HG03108 (cell line): ENCODE data around the gene ZNF470.

Source experiments
- ATAC-seq: cut with Tn5 transposase; IDR thresholded peaks from one replicate; pipeline ENCODE4 v1.9.1; 2021; ENCODE audit warnings: moderate library complexity; ENCODE audit not compliant: unreplicated experiment

ZNF470 gene

DNA sequence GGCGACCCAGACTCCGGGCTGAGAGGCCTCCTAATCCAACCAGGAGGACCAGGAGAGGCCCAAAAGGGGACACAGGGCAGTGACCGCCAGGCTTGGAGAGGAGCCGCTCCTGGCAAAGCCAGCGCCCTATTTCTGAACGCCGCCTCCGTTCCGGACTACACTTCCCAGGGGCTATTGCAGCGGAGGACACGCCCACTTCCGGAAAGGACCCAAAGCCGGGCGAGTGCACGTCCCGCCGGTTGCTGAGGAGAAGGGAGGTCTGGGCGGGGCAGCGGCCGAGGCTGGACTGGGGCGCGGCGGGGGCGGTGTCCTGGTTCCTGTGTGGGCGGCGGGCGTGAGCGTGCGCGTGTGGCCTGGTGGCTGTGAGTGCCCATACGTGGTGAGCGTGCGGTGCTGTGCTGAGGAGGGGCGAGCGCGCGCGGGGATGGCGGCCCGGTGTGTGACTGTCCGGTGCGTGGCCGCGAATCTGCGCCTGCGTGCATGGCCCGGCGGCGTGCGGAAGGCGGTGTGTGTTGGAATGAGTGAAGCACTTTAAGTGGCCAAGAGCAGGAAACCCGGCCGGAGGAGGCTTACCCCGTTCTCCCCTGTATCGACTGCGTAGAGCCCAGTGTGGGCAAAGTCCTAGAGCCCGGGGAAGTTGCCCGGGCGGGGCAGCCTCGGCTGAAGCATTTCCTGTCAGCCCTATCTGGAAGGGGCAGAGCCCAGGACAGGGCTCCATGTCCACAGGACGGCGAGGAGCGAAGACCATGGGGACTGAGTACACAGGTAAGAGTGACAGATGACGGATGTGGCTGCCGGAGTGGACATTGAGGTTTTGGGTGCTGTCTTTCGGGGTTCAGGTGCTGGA, at the start of gene ZNF470:
ZNF470 (plus strand) TSS at position 195 of the 847 bp plus-strand sequence. CDS start 2,844 bp downstream, outside the sequence.
- peak; percentile 95 for ATAC-seq

DNA sequence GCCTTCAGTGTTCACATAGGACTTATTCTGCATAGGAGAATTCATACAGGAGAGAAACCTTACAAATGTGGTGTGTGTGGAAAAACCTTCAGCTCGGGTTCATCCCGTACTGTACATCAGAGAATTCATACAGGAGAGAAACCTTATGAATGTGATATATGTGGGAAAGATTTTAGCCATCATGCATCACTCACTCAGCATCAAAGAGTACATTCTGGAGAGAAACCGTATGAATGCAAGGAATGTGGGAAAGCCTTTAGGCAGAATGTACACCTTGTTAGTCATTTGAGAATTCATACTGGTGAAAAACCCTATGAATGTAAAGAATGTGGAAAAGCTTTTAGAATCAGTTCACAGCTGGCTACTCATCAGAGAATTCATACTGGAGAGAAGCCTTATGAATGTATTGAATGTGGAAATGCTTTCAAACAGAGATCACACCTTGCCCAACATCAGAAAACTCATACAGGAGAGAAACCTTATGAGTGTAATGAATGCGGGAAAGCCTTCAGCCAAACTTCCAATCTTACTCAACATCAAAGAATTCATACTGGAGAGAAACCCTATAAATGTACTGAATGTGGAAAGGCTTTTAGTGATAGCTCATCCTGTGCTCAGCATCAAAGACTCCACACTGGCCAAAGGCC, 41.9 kb upstream of the ZNF470 start:
- no peak for ATAC-seq

DNA sequence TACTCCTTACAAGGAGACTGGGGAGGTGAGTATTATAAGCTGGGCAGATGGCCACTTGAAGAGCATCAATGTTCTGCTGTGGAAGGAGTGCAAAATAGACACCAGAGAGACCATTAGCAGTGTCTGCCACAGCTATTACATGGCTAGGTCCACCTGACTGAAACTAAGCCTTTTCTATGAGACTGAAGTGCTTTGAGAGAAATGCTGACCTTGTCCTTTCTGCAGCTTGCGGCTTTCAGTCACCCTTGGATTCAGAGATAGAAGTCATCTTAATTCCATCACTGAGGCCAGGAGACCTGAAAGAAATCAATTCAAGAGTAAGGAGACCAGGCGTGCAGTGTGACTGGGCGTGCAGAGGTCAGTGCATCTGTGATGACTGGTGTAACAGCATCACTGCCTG, 29.8 kb upstream of the ZNF470 start:
- ATAC-seq = no peak

DNA sequence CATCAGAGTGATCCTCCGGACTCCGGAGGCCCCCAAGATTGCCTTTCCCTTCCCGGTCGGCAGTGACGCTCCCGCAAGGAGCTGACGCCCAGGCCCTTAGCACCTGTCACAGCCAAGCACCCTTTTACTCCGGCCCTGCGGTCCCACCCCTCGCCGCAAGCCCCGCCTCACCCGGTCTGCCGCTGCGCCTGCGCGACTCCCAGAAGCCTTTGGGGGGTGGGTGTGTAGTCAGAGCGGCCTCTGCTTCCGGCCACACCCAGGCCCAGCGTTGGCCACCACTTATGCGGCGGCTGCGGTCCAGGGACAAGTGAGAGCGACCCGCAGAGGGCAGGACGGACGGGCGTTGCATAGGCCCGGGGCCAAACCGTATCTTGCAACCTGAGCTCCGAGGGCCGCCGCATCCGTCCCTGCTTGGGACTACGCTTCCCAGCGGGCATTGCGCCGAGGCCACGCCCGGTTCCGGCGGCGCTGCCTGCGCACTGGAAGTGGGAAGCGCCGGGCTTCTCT, 29.0 kb upstream of the ZNF470 start:
- ATAC-seq = peak; percentile 71

DNA sequence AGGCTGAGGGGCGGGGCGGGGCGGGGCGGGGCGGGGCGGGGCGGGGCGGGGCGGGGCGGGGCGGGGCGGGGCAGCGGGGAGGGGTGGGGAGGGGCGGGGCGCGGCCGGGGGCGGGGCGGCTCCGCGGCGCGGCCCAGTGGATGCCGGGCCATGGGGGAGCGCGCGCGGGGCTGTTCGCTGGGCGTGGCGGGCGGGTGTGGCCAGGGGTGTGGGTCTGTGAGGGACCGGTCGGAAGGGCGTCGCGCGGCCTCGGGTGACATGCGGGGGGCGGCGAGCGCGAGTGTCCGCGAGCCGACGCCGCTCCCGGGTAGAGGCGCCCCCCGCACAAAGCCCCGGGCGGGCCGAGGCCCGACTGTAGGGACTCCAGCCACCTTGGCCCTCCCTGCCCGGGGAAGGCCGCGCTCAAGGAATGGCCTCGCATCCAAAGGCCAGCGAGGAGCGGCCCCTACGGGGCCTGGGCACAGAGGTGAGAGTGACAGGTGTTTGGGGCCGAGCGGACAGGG, 28.5 kb upstream of the ZNF470 start, which contains the start of gene ZFP28:
ZFP28 (plus strand) TSS at position 188 of the 503 bp plus-strand sequence; CDS start at position 259, 71 bp downstream.
- peak; percentile 41 for ATAC-seq

DNA sequence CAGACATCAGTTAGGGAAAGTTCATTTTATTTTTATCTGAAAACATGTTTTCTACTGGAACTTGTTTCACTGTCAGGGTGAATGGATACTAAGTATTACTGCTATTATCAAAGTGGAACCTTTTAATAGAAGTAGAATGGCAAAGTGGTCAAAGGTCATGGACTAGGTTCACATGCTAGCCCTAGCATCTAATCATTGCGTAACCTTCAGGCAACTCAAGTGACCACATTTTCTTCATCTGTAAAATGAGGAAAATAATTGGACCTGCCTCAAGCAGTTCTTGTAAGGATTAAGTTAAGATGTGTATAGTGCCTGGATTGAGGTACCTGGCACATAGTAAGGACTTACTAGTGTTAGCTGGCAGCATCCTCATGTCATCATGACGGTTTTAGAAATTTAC, 23.5 kb upstream of the ZNF470 start:
- ATAC-seq = no peak

DNA sequence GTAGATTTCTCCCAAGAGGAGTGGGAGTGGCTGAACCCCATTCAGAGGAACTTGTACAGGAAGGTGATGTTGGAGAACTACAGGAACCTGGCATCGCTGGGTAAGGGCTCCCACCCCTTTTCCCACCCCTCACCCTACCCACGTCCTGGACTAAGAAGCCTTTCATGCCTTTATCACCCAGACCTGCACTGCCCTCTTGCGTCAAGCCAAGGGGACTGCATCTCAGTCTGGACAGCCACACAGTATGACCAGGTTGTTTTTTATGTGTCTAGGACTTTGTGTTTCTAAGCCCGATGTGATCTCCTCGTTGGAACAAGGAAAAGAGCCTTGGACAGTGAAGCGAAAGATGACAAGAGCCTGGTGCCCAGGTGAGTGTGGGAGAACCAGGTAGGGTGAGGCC, 19.7 kb upstream of the ZNF470 start:
- ATAC-seq = no peak

DNA sequence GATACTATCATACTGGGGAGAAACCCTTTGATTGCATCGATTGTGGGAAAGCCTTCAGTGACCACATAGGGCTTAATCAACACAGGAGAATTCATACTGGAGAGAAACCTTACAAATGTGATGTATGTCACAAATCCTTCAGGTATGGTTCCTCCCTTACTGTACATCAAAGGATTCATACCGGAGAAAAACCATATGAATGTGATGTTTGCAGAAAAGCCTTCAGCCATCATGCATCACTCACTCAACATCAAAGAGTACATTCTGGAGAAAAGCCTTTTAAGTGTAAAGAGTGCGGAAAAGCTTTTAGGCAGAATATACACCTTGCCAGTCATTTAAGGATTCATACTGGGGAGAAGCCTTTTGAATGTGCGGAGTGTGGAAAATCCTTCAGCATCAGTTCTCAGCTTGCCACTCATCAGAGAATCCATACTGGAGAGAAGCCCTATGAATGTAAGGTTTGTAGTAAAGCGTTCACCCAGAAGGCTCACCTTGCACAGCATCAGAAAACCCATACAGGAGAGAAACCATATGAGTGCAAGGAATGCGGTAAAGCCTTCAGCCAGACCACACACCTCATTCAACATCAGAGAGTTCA, 12.9 kb upstream of the ZNF470 start:
- ATAC-seq = no peak

DNA sequence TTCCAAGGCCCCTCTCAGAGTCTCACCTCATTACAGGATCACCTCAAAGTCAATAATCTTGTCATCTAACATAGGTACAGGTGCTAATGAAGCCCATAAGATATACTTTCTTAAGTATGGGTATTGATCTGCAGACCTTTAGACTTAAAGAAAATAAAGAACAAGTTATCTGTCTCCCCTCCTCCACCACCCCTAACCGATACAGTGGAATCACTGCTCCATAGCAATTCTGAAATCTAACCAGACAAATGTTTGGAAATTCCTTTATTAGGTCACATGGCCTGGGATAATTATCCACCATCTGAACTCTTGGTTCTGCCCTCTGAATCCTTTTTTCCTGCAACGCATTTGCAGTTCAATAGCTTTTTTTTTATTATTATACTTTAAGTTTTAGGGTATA, 4.5 kb upstream of the ZNF470 start:
- ATAC-seq = no peak

DNA sequence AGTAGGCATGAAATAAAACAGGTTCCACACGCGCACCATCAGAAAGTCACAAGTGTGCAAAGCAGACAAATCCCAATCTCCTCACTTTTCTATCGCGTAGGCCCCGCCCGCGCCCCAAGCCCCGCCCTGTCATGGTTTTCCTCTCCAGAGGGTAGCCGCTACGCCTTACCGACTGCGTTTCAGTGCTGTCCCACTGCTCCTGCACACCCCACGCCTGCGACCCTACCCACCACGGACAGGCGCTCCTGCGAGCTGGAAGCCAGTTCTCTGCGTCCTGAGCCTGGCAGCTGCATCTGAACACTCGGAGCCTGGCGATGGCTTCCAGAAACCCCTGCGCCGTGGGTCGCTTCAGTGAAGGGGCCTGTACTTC, 379 bp upstream of the ZNF470 start:
- peak; percentile 11 for ATAC-seq

DNA sequence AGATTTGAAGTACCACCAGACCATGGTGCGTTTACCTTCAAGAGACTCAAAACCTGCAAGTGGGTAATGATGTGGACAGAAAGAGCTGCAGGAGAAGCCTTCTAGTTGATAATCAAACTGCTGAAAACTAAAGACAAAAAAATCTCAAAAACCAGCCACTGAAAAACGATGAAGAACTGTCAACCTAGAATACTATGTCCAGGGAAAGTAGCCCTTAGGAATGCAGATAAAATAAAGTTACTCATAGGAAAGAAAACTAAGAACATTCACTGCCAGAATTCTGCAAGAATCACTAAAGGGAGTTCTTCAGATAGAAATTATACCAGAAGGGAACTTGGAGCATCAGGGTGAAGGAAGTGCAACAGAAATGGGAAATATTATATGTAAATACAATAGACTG, 5.3 kb downstream of the ZNF470 start:
- no peak for ATAC-seq

DNA sequence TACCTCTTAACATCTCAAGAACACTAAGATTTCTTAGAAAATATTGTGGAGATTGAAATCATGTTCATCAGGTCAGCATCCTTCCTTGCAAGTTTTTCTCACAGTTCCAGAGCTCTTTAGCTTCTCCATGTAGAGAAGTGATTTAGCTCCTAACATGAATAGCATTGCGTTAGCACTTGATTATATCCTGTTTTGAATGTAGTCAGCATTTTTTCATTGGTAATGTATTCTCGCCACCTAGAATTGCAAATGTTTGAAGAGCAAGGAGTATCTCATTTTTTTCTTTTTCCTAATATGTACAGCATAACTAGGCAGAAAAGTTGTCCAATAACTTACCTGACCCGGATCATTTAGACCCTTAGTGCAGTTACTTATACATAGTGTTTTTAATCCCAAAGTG, 6.6 kb downstream of the ZNF470 start:
- ATAC-seq = no peak

DNA sequence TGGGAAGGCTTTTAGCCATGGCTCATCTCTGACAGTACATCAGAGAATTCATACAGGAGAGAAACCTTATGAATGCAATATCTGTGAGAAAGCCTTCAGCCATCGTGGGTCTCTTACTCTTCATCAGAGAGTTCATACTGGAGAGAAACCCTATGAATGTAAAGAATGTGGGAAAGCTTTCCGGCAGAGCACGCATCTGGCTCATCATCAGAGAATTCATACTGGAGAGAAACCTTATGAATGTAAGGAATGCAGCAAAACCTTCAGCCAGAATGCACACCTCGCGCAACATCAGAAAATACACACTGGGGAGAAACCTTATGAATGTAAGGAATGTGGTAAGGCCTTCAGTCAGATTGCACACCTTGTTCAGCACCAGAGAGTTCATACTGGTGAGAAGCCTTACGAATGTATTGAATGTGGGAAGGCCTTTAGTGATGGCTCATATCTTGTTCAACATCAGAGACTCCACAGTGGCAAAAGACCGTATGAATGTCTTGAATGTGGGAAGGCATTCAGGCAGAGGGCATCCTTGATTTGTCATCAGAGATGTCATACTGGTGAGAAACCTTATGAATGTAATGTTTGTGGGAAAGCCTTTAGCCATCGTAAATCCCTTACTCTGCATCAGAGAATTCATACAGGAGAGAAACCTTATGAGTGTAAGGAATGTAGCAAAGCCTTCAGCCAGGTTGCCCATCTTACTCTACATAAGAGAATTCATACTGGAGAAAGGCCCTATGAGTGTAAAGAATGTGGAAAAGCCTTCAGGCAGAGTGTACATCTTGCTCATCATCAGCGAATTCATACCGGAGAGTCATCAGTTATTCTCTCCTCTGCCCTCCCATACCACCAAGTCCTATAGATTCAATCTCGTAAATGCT, 10.7 kb downstream of the ZNF470 start:
- no peak for ATAC-seq

DNA sequence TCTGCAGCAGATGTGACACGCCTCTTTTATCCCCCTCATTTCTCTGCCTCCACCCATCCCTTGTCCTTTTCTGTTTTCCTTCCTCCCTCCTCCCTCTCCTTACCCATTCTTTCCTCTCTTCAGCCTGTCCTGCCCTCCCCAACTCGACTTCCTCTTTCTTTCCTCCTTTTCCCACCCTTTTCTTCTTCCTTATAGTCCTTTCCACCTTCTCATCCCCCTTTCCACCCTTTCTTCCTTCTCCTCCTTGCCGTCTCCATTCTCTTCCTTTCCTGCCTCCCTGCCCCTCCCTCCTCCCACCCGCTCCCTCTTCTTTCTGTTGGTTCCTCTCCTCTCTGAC, 27.1 kb downstream of the ZNF470 start:
- ATAC-seq = no peak

DNA sequence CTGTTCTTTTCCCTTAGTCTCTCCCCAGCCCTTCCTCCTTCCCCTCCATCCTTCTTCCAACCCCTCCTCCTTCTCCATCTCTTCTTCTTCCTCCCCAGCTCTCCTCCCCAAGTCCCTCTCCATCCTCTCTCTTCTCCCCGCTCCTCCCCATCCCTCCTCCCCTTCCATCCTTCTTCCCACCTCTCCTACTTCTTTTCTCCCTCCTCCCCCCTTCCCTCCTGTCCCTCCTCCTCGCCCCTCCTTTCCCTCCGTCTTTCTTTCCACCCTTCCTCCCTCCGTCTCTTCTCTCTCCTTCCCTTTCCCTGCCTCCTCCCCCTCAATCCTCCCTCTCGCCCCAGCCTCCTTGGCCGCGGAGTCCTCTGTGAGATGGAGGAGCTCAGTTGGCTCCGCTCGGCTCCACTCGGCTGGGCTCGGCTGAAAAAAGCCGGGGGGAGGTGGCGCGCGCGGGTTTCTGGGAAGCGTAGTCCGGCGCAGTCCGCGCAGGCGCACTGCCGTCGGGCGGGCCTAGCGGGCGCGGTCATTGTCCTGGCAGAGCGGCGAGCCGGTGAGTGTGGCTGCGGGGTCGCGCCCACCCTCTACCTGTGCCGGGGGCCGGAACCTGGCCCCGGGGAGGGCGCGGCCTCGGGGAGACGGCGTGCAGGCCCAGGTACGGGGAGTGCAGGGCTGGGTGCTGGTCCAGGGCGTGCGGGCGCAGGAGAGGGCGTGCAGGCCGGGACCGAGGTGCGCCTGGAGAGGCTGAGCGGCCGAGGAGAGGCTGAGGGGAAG, 27.7 kb downstream of the ZNF470 start, which contains the start of gene ZNF71:
ZNF71 (plus strand) TSS at position 520 of the 765 bp plus-strand sequence. CDS start 6,257 bp downstream, outside the sequence.
- ATAC-seq = peak; percentile 96

DNA sequence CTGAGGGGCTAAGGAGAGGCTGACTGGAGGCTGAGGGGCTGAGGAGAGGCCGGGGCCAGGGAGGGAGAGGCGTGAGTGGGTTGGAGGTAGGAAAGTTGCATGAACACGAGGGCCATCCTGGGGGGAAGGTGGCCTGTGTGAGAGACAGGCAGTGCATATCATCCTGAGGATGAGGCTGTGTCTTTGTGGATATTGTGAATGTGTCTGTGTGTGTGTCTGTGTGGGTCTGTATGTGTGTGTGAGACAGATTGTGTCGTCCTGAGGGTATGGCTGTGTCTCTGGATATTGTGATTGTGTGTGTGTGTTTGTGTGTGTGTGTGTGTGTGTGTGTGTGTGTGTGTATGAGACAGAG, 28.3 kb downstream of the ZNF470 start:
- ATAC-seq = no peak

DNA sequence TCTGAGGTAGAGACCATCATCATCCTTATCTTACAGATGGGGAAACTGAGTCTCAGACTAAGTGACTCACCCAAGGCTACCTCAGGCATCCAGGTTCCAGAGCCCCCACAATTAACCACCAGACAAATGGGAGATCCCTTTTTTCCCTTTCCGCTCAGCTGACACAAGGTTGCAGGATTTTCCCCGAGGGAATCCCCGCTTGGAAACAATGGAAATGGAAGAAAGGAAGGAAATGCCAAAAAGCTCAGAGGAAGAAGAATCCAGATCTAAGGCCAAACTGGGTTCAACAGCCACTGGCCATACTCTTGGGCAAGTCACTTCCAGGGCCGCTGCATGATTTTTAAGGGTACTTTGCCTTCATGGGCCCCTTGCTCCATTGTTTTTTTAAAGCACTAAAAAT, 29.4 kb downstream of the ZNF470 start:
- no peak for ATAC-seq

DNA sequence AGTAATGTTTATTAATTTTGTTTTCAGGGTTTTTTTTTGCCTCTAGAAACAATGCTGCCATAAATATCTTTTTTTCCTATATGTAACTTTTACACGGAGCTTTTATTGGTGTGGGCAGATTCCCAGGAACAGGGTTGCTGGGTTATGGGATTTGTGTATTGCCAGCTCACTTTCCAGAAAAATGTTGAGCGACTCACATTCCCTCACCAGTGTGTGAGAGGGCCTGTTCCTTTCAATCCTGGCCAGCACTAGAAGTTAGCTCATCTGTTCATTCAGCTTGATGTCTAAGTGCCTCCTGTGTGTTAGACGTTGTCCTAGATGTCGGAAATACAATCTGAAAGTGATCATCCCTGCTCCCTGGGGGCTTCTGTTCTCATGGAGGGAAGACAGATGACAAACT, 30.4 kb downstream of the ZNF470 start:
- no peak for ATAC-seq

DNA sequence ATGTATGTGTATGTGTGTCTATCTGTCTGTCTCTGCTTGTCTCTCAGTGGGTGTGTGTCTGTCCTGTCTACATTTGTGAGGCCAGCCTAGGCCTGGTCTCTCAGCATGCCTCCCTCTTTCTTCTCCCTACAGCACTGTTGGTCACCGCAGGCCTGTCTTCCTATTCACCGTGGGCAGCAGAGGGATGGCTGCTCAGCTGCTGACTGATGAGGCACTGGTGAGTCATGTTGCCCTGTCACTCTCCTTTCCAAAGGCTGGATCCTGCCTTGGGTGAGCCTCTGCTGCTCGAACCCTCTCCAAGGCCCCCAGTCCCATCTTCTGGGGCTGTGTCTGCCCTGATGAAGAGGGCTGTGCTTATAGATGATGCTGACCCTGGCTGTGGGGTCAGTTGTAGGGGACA, 34.1 kb downstream of the ZNF470 start:
- no peak for ATAC-seq

DNA sequence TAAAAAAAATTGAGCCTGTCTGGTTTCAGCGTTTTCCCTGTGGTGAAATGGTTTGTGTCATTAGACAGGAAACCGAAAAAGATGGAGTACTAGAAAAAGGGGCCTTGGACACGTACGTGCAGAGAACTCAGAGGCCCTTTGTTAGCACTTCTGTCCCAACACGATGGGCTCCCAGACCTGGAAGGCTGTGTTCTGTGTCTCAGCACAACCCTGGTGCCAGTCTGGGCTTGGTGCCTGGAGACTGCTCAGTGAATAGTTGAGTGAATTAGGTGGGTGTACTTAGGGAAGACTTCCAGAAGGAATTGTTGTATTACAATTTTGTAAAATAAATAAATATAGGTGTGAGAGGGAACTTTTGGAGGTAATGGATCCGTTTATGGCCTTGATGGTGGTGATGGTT, 36.6 kb downstream of the ZNF470 start:
- ATAC-seq = no peak
